H1 (cell line): ENCODE results near the gene LRRC42. TPM values are rescaled to one million over a fixed set of nuclear protein-coding genes. Genes with fewer than 3 reads are reported as not detected.

Source experiments
- BACH1 ChIP-seq: IDR thresholded peaks from 2 replicates; pipeline ENCODE4 v1.6.1; 2012; ENCODE audit warnings: low read length, improper control_type of control experiment
- GABPA ChIP-seq: IDR thresholded peaks from 2 replicates; pipeline ENCODE4 v1.6.1; 2011; ENCODE audit warnings: mild to moderate bottlenecking, low read length, moderate library complexity, borderline replicate concordance; ENCODE audit not compliant: insufficient read depth
- GTF2F1 ChIP-seq: IDR thresholded peaks from 2 replicates; pipeline ENCODE4 v1.6.1; 2012; ENCODE audit warnings: low read depth, low read length, improper control_type of control experiment, borderline replicate concordance
- NRF1 ChIP-seq: IDR thresholded peaks from 2 replicates; pipeline ENCODE4 v1.6.1; 2011; ENCODE audit warnings: mild to moderate bottlenecking, low read depth, low read length, improper control_type of control experiment
- RFX5 ChIP-seq: IDR thresholded peaks from 2 replicates; pipeline ENCODE4 v1.6.1; 2011; ENCODE audit warnings: low read depth, low read length, improper control_type of control experiment, borderline replicate concordance
- SIX5 ChIP-seq: IDR thresholded peaks from 2 replicates; pipeline ENCODE4 v1.6.1; 2011; ENCODE audit warnings: mild to moderate bottlenecking, low read depth, low read length
- TAF1 ChIP-seq: IDR thresholded peaks from 2 replicates; pipeline ENCODE4 v1.6.1; 2011; ENCODE audit warnings: mild to moderate bottlenecking, low read depth, low read length
- TEAD4 ChIP-seq: IDR thresholded peaks from 2 replicates; pipeline ENCODE4 v1.6.1; 2012; ENCODE audit warnings: low read depth, low read length, inconsistent platforms, mixed read lengths
- YY1 ChIP-seq: IDR thresholded peaks from 2 replicates; pipeline ENCODE4 v1.6.1; 2011; ENCODE audit warnings: low read depth, mild to moderate bottlenecking, low read length
- polyA plus RNA-seq, 7 experiments: library from polyadenylated mRNA; depleted of rRNA in 3 of 7; stranded (reverse) in 5 of 7; unstranded in 2 of 7; fragments of >200 nt in 5 of 7; fragments of 200-250 nt in 2 of 7; gene quantifications; 1 replicate in 5 of 7; 2 replicates in 1 of 7; 4 replicates in 1 of 7; pipeline versions ENCODE4 v1.2.1 to v1.2.3, GENCODE V29; 2011 to 2013; ENCODE audit warnings: missing spikeins in 2 of 7, mixed read lengths in 2 of 7
- total RNA-seq: library from RNA; stranded (reverse); fragmentation: NEBNext Ultra II Directional; extraction: Animal tissue kit (Norgen Biotek cat#: 25700); gene quantifications from 2 replicates; pipeline ENCODE4 v1.2.1, GENCODE V29; 2021

Gene LRRC42
- total and polyA plus RNA-seq, 2 of the 8 experiments (the other 6 are each of a cell fraction or from before 2014, with no cell fraction given), result 38.2 to 54.1 TPM

DNA sequence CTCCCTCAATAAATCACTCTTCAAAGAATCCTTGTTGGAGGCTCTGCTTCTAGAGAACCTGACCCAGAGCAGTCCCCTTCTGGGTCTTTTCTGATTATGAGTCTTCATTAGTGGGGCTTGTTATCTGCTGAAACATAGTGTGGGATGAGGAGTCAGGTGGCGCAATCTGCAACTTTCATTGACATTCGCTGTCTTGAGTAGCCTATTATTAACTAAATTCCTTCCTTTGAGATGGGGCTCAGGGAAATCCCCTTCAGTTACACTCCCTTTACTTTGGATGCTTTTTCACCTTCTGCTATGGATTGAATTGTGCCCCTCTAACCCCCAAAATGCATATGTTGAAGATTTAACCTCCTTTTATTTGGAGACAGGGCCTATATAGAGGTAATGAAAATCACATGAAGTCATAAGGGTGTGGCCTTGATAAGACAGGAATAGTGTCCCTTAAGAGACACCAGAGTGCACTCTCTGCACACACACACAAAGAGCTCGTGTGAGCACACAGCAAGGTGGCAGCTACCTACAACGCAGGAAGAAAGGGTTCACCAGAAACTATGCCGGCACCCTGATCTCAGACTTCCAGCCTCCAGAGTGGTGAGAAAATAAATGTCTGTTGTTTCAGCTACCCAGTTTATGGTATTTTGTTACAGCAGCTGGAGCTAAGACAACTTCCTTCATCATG, 32.7 kb upstream of the LRRC42 start (continued):
- TF ChIP-seq GTF2F1 (0 out of 2 replicates have a peak, but pooled peaks have one; percentile 11), GABPA (no peak), NRF1 (no peak), TAF1 (no peak), SIX5 (no peak), YY1 (no peak), TEAD4 (no peak), BACH1 (no peak), RFX5 (no peak)
